HEK293 (cell line): ENCODE results near the gene TFPI.

Source experiments
- KLF7 ChIP-seq: fragments of 450-650 bp; formaldehyde crosslinking; IDR thresholded peaks from 2 replicates; pipeline ENCODE4 v1.5.1; 2016; ENCODE audit warnings: missing biosample characterization, missing genetic modification characterization, borderline replicate concordance
- KLF9 ChIP-seq: fragments of 450-650 bp; formaldehyde crosslinking; IDR thresholded peaks from 2 replicates; pipeline ENCODE4 v1.5.1; 2016; ENCODE audit warnings: missing biosample characterization, missing genetic modification characterization, low read depth
- SETDB1 ChIP-seq: IDR thresholded peaks from one replicate; pipeline ENCODE4 v1.6.1; 2017; ENCODE audit warnings: mild to moderate bottlenecking, low read length, moderate library complexity, mixed read lengths; ENCODE audit not compliant: insufficient read length
- ZNF140 ChIP-seq: fragments of 450-650 bp; formaldehyde crosslinking; IDR thresholded peaks from 2 replicates; pipeline ENCODE4 v1.5.1; 2016; ENCODE audit warnings: missing biosample characterization, missing genetic modification characterization
- ZNF274 ChIP-seq, 2 experiments: fragments of 200-500 bp in 1 of 2; fragments of 450-650 bp in 1 of 2; sonication (Bioruptor generic) in 1 of 2; formaldehyde crosslinking in 1 of 2; IDR thresholded peaks; 2 replicates each; pipeline versions ENCODE4 v1.5.1 to v1.6.1; 2014 to 2016; ENCODE audit warnings: borderline replicate concordance in 1 of 2, inconsistent platforms in 1 of 2, low read length in 1 of 2, missing biosample characterization in 1 of 2, missing genetic modification characterization in 1 of 2
- ZNF549 ChIP-seq: fragments of 450-650 bp; IDR thresholded peaks from 2 replicates; pipeline ENCODE4 v1.5.1; 2018; ENCODE audit warnings: missing biosample characterization, missing genetic modification characterization, mild to moderate bottlenecking, inconsistent platforms, moderate library complexity
- ZNF626 ChIP-seq: fragments of 450-650 bp; sonication (Bioruptor Pico); formaldehyde crosslinking; IDR thresholded peaks from 2 replicates; pipeline ENCODE4 v1.5.1; 2018; ENCODE audit warnings: missing biosample characterization, missing genetic modification characterization, inconsistent platforms
- ZNF837 ChIP-seq: fragments of 450-650 bp; formaldehyde crosslinking; IDR thresholded peaks from 2 replicates; pipeline ENCODE4 v1.5.1; 2016; ENCODE audit warnings: missing biosample characterization, missing genetic modification characterization
- ZSCAN23 ChIP-seq: fragments of 450-650 bp; formaldehyde crosslinking; IDR thresholded peaks from 2 replicates; pipeline ENCODE4 v1.5.1; 2016; ENCODE audit warnings: missing biosample characterization, missing genetic modification characterization
- TF ChIP-seq, protein P1 (sequence below): fragments of 450-650 bp; formaldehyde crosslinking; IDR thresholded peaks from 2 replicates; pipeline ENCODE4 v1.5.1; 2016; ENCODE audit warnings: missing biosample characterization, missing genetic modification characterization
- TF ChIP-seq, protein P2 (sequence below): fragments of 450-650 bp; formaldehyde crosslinking; IDR thresholded peaks from 2 replicates; pipeline ENCODE4 v1.5.1; 2016; ENCODE audit warnings: missing biosample characterization, missing genetic modification characterization, borderline replicate concordance
- TF ChIP-seq, protein P3 (sequence below): fragments of 450-650 bp; formaldehyde crosslinking; IDR thresholded peaks from 2 replicates; pipeline ENCODE4 v1.5.1; 2016; ENCODE audit warnings: missing biosample characterization, missing genetic modification characterization
- TF ChIP-seq, protein P4 (sequence below): fragments of 450-650 bp; formaldehyde crosslinking; conservative IDR thresholded peaks from 2 replicates; pipeline ENCODE4 v1.5.1; 2016; ENCODE audit warnings: low read depth, missing biosample characterization, missing genetic modification characterization
- TF ChIP-seq, protein P5 (sequence below): fragments of 450-650 bp; formaldehyde crosslinking; IDR thresholded peaks from 2 replicates; pipeline ENCODE4 v1.5.1; 2016; ENCODE audit warnings: missing biosample characterization, missing genetic modification characterization

DNA sequence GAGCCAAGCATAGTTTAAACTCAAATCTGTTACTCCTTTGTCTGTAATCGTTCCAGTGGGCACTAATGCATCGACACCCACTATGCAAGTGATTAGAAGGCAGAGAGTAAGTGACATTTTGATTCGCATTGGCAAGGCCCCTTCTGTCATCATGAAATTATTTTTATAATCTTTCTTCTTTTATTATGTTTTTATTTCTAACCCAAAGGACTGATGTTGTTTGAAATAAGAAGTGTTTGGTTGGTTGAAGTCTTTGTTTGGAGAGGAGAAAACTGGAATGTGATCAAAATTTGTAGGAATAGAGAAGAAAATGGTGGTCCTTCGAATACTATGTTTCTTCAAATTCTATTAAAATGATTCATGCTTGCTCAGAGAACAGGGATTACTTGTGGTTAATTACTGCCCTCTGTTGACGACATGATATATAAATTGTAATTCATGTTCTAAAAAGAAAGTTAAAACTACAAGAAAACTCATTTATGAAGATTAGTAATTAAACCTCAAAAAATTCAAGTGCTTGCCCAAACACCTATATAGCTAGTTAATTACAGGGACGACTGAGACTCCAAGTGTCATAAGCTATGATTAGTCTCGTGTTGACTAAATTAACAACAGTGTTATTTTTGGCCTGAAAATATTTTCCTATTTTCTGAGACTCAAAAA lies 26.4 kb upstream of the TFPI start:
- TF ChIP-seq SETDB1: no peak
- TF ChIP-seq, protein P1, sequence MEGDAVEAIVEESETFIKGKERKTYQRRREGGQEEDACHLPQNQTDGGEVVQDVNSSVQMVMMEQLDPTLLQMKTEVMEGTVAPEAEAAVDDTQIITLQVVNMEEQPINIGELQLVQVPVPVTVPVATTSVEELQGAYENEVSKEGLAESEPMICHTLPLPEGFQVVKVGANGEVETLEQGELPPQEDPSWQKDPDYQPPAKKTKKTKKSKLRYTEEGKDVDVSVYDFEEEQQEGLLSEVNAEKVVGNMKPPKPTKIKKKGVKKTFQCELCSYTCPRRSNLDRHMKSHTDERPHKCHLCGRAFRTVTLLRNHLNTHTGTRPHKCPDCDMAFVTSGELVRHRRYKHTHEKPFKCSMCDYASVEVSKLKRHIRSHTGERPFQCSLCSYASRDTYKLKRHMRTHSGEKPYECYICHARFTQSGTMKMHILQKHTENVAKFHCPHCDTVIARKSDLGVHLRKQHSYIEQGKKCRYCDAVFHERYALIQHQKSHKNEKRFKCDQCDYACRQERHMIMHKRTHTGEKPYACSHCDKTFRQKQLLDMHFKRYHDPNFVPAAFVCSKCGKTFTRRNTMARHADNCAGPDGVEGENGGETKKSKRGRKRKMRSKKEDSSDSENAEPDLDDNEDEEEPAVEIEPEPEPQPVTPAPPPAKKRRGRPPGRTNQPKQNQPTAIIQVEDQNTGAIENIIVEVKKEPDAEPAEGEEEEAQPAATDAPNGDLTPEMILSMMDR (tag by site-specific recombination): peak; percentile 63; the same call in 1 of the 2 replicates
- no peak for TF ChIP-seq ZNF549 (tag by site-specific recombination)
- TF ChIP-seq ZNF140 (tag by site-specific recombination): no peak
- TF ChIP-seq KLF7 (tag by site-specific recombination): no peak
- no peak for TF ChIP-seq ZNF274 (IDR thresholded peaks at IDR 0.05; ENCODE audit: low read length)
- TF ChIP-seq ZNF274 (tag by site-specific recombination; IDR thresholded peaks at IDR 0.05; ENCODE audit: borderline replicate concordance): no peak
- TF ChIP-seq, protein P2, sequence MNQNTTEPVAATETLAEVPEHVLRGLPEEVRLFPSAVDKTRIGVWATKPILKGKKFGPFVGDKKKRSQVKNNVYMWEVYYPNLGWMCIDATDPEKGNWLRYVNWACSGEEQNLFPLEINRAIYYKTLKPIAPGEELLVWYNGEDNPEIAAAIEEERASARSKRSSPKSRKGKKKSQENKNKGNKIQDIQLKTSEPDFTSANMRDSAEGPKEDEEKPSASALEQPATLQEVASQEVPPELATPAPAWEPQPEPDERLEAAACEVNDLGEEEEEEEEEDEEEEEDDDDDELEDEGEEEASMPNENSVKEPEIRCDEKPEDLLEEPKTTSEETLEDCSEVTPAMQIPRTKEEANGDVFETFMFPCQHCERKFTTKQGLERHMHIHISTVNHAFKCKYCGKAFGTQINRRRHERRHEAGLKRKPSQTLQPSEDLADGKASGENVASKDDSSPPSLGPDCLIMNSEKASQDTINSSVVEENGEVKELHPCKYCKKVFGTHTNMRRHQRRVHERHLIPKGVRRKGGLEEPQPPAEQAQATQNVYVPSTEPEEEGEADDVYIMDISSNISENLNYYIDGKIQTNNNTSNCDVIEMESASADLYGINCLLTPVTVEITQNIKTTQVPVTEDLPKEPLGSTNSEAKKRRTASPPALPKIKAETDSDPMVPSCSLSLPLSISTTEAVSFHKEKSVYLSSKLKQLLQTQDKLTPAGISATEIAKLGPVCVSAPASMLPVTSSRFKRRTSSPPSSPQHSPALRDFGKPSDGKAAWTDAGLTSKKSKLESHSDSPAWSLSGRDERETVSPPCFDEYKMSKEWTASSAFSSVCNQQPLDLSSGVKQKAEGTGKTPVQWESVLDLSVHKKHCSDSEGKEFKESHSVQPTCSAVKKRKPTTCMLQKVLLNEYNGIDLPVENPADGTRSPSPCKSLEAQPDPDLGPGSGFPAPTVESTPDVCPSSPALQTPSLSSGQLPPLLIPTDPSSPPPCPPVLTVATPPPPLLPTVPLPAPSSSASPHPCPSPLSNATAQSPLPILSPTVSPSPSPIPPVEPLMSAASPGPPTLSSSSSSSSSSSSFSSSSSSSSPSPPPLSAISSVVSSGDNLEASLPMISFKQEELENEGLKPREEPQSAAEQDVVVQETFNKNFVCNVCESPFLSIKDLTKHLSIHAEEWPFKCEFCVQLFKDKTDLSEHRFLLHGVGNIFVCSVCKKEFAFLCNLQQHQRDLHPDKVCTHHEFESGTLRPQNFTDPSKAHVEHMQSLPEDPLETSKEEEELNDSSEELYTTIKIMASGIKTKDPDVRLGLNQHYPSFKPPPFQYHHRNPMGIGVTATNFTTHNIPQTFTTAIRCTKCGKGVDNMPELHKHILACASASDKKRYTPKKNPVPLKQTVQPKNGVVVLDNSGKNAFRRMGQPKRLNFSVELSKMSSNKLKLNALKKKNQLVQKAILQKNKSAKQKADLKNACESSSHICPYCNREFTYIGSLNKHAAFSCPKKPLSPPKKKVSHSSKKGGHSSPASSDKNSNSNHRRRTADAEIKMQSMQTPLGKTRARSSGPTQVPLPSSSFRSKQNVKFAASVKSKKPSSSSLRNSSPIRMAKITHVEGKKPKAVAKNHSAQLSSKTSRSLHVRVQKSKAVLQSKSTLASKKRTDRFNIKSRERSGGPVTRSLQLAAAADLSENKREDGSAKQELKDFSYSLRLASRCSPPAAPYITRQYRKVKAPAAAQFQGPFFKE (tag by site-specific recombination): no peak
- TF ChIP-seq, protein P3, sequence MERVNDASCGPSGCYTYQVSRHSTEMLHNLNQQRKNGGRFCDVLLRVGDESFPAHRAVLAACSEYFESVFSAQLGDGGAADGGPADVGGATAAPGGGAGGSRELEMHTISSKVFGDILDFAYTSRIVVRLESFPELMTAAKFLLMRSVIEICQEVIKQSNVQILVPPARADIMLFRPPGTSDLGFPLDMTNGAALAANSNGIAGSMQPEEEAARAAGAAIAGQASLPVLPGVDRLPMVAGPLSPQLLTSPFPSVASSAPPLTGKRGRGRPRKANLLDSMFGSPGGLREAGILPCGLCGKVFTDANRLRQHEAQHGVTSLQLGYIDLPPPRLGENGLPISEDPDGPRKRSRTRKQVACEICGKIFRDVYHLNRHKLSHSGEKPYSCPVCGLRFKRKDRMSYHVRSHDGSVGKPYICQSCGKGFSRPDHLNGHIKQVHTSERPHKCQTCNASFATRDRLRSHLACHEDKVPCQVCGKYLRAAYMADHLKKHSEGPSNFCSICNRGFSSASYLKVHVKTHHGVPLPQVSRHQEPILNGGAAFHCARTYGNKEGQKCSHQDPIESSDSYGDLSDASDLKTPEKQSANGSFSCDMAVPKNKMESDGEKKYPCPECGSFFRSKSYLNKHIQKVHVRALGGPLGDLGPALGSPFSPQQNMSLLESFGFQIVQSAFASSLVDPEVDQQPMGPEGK: no peak
- TF ChIP-seq, protein P4, sequence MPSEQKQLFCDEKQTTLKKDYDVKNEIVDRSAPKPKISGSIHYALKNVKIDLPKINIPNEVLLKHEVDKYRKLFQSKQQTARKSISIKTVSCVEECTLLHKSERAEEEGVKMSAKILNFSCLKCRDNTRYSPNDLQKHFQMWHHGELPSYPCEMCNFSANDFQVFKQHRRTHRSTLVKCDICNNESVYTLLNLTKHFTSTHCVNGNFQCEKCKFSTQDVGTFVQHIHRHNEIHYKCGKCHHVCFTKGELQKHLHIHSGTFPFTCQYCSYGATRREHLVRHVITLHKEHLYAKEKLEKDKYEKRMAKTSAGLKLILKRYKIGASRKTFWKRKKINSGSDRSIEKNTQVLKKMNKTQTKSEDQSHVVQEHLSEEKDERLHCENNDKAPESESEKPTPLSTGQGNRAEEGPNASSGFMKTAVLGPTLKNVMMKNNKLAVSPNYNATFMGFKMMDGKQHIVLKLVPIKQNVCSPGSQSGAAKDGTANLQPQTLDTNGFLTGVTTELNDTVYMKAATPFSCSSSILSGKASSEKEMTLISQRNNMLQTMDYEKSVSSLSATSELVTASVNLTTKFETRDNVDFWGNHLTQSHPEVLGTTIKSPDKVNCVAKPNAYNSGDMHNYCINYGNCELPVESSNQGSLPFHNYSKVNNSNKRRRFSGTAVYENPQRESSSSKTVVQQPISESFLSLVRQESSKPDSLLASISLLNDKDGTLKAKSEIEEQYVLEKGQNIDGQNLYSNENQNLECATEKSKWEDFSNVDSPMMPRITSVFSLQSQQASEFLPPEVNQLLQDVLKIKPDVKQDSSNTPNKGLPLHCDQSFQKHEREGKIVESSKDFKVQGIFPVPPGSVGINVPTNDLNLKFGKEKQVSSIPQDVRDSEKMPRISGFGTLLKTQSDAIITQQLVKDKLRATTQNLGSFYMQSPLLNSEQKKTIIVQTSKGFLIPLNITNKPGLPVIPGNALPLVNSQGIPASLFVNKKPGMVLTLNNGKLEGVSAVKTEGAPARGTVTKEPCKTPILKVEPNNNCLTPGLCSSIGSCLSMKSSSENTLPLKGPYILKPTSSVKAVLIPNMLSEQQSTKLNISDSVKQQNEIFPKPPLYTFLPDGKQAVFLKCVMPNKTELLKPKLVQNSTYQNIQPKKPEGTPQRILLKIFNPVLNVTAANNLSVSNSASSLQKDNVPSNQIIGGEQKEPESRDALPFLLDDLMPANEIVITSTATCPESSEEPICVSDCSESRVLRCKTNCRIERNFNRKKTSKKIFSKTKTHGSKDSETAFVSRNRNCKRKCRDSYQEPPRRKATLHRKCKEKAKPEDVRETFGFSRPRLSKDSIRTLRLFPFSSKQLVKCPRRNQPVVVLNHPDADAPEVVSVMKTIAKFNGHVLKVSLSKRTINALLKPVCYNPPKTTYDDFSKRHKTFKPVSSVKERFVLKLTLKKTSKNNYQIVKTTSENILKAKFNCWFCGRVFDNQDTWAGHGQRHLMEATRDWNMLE (tag by site-specific recombination): no peak
- no peak for TF ChIP-seq KLF9 (tag by site-specific recombination)
- no peak for TF ChIP-seq ZNF626
- TF ChIP-seq, protein P5, sequence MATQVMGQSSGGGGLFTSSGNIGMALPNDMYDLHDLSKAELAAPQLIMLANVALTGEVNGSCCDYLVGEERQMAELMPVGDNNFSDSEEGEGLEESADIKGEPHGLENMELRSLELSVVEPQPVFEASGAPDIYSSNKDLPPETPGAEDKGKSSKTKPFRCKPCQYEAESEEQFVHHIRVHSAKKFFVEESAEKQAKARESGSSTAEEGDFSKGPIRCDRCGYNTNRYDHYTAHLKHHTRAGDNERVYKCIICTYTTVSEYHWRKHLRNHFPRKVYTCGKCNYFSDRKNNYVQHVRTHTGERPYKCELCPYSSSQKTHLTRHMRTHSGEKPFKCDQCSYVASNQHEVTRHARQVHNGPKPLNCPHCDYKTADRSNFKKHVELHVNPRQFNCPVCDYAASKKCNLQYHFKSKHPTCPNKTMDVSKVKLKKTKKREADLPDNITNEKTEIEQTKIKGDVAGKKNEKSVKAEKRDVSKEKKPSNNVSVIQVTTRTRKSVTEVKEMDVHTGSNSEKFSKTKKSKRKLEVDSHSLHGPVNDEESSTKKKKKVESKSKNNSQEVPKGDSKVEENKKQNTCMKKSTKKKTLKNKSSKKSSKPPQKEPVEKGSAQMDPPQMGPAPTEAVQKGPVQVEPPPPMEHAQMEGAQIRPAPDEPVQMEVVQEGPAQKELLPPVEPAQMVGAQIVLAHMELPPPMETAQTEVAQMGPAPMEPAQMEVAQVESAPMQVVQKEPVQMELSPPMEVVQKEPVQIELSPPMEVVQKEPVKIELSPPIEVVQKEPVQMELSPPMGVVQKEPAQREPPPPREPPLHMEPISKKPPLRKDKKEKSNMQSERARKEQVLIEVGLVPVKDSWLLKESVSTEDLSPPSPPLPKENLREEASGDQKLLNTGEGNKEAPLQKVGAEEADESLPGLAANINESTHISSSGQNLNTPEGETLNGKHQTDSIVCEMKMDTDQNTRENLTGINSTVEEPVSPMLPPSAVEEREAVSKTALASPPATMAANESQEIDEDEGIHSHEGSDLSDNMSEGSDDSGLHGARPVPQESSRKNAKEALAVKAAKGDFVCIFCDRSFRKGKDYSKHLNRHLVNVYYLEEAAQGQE (tag by site-specific recombination): no peak
- TF ChIP-seq ZNF837 (tag by site-specific recombination): no peak
- no peak for TF ChIP-seq ZSCAN23 (tag by site-specific recombination)
